ENCODE measurements around the gene DLK1.

DNA sequence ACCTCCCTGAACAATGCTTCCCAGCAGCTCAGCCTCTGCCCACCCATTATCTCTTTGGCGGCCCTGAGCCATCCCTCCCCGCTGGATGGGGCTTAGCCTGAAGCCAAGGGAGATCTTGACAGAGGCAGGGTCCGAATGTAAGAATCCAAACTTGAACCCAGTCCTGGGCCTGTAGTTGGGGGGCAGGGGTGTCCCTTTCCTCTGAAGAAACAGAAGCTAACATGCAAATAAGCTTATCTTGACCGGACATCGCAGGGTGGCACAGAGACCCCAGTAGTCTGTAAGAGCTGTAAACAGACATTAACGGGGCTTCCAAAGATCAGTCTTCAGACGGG lies 6.0 kb downstream of the DLK1 start:
- TF ChIP-seq, protein P1, sequence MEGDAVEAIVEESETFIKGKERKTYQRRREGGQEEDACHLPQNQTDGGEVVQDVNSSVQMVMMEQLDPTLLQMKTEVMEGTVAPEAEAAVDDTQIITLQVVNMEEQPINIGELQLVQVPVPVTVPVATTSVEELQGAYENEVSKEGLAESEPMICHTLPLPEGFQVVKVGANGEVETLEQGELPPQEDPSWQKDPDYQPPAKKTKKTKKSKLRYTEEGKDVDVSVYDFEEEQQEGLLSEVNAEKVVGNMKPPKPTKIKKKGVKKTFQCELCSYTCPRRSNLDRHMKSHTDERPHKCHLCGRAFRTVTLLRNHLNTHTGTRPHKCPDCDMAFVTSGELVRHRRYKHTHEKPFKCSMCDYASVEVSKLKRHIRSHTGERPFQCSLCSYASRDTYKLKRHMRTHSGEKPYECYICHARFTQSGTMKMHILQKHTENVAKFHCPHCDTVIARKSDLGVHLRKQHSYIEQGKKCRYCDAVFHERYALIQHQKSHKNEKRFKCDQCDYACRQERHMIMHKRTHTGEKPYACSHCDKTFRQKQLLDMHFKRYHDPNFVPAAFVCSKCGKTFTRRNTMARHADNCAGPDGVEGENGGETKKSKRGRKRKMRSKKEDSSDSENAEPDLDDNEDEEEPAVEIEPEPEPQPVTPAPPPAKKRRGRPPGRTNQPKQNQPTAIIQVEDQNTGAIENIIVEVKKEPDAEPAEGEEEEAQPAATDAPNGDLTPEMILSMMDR (IDR thresholded peaks at IDR 0.05), result no peak
- no peak for TF ChIP-seq POLR2AphosphoS5 (IDR thresholded peaks at IDR 0.05; ENCODE audit: low read depth, low read length)

Measured in SK-N-SH (cell line).